Right renal pelvis (tissue), 4 donors: ENCODE data around the gene CFAP57. TPM values are rescaled to one million over a fixed set of nuclear protein-coding genes. Genes with fewer than 3 reads are reported as not detected.
A peak's percentile ranks its signal among the peaks of the same experiment; 100 is the strongest.
"Not testable (repeated sequence)": the region's sequence is repeated elsewhere in the genome, so short reads cannot be mapped to it uniquely, and the experiment has no call there.

ENCODE experiments used
- DNase-seq, 4 donors: peaks; one replicate each; pipeline ENCODE4 v3.0.0-alpha.2; 2013; ENCODE audit warnings: low read depth in 4 of 4, low spot score in 3 of 4, missing footprints in 1 of 4
- polyA plus RNA-seq, 4 donors: library from polyadenylated mRNA; unstranded; fragments of 120-200 nt; gene quantifications; one replicate each; pipeline ENCODE4 v1.2.1, GENCODE V29; 2013; ENCODE audit not compliant: insufficient read length in 4 of 4

The CFAP57 gene
- polyA plus RNA-seq, 4 donors = 2.9 to 4.1 (median 3.6) TPM

DNA sequence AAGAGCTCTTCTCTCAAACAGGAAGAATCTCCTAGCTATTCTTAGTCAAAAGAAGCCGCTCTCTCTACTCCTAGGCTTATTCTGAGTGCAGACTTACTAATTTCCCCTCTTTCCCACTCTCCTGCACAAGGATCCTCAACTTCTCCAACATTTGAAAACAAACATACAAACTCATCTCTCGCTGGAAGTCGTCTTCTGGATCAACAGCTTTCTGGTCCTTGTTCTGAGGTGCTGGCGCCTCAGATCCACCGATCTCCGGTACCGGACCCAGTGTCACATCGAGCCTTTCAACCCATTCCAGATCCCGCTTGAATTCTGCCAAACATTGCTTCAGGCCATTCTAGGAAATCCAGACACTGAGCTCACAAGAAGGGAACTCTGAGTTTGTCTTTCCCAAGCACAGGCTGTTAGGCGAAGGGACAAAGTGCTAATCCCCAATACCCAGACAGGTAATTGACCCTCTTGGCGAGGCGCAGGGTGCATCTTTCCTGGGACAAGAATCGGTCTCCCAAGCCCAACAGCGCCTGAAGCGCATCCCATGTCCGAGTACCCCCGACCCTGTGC is 736 bp upstream of the CFAP57 start:
- DNase-seq = no peak

DNA sequence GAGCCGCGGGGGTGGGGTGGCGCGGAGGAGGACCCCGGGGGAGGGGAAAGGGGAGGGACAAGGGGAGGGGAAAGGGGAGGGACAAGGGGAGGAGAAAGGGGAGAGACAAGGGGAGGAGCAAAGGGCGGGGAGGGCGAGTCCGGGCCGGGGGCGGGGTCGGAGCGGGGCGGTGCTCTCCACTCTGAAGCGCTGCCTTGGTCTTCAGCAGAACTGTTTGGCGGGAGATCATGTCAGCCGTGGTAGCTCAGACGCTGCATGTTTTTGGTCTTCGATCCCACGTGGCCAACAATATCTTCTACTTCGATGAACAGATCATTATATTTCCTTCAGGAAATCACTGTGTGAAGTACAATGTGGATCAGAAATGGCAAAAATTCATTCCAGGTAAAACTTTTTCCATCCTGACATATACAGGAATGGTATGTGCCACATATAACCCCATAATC is 420 bp downstream of the CFAP57 start:
- DNase-seq = peak in 2 of 4 donors; percentile 70 to 77

DNA sequence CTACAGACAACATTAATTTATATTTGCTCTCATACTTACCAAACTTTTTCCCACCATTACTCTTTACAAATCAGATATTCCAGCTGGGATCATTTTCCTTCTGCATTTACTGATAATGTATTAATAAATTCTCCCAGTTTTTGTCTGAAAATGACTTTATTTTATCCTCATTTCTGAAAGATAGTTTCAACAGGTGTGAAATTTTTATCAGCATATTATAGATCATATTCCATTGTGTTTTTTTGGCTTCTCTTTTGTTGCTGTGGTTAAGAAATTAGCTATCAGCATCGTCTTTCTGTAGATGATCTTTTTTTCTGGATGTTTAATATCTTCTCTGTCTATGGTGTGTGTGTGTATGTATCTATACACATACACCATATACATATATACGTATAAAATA is 2.7 kb downstream of the CFAP57 start:
- DNase-seq = no peak

DNA sequence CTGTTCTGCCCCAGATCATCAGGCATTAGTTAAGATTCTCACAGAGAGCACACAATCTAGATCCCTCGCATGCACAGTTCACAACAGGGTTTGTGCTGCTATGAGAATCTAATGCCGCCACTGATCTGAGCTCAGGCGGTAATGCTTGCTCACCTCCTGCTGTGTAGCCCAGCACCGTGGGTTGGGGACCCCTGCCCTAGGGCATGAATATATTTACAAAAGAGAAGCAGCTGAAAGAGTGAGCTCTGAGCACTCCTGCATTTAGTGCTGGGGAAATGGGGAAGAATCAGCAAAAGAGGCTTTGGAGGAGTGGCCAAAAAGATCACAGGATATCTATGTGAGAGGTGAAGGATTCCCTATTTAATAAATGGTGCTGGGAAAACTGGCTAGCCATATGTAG is 5.6 kb downstream of the CFAP57 start:
- DNase-seq = no peak

DNA sequence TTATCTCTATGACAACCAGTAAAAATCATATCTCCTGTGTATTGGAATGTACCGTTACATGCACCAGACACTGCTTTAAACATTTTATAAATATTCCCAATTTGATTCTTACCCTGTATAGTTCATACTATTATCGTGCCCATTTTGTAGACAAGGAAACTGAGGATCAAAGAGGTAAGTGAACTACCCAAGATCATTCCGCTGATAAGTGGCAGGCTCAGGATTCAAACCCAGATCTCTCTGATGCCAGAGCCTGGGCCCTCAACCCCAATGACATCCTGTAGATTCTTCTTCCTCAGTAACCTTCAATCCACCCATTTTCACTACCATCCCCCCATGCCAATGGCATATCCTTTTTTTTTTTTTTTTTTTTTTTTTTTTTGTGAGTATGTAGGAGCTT is 12.3 kb downstream of the CFAP57 start:
- DNase-seq = no peak

DNA sequence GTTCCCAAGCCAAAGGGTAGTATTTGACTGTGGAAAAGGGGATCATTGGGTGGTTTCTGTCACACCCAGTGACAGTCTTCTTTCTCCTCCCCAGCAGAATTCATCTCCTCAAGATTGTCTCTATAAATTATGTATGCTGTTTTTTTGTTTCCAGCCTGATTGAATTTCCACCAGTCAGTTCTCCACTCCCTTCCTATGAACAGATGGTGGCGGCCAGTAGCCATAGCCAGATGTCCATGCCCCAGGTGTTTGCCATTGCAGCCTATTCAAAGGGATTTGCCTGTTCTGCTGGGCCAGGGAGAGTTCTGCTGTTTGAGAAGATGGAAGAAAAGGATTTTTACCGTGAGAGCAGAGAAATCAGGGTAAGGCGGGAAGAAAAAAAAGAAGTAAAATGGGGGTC is 12.9 kb downstream of the CFAP57 start:
- DNase-seq = no peak

DNA sequence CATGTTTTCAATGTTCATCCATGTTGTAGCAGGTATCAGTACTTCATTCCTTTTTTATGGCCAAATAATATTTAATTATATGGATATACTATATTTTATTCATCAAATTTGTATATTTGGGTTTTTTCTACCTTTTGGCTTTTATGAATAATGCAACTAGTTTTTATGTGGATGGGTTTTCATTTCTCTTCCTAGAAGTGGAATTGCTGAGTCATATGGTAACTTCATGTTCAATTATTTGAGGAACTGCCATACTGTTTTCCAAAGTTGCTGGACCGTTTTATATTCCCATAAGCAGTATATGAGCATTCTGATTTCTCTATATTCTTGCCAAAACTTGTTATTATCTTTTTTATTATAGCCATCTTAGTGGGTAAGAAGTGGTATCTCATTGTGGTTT is 16.0 kb downstream of the CFAP57 start:
- no peak for DNase-seq

DNA sequence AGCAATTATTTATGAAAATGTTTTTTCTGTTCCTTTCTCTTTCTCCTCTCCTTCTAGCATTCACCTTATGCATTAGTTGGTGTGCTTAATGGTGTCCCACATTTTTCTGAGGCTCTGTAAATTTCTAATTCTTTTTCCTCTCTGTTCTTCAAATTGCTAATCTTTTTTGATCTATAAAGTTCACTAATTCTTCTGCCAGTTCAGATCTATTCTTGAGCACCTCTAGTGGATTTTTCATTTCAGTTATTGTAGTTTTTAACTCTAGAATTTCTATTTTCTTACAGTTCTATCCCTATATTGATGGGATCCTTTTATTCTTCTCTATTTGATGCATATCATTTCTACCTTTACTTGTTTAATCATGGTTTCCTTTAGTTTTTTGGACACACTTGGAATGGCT is 22.4 kb downstream of the CFAP57 start:
- no peak for DNase-seq

DNA sequence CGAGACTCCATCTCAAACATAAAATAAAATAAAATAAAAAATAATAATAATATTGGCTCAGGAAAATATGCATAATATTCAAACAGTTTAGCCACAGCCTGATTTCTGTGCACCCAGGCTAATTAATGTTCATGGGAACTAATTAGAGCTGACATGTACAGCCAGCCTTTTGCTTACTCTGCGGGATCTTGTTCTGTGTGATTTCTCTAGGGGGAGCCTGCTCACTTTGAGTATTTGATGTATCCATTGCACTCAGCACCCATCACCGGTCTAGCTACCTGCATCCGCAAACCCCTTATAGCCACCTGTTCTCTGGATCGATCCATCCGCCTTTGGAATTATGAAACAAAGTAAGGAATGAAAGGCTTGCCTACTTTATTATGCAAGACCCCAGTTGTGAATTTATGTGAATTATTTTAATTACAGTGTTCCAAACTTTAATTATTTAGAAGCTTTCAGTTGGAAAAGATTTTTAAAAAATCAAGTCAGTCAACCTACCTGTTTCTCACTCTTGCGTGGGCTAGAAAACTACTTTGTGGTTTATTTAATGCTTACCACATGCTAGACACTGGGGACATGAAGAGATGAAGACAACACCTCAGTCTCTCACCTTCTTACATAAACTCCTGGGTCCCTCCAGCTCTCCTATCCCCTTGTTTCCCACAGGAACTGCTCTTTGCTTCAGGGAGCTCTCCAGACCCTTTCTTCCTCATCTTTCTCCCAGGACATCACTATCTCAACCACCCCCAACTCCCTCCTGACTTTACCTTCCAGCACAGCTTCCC is 25.4 kb downstream of the CFAP57 start:
- no peak for DNase-seq

DNA sequence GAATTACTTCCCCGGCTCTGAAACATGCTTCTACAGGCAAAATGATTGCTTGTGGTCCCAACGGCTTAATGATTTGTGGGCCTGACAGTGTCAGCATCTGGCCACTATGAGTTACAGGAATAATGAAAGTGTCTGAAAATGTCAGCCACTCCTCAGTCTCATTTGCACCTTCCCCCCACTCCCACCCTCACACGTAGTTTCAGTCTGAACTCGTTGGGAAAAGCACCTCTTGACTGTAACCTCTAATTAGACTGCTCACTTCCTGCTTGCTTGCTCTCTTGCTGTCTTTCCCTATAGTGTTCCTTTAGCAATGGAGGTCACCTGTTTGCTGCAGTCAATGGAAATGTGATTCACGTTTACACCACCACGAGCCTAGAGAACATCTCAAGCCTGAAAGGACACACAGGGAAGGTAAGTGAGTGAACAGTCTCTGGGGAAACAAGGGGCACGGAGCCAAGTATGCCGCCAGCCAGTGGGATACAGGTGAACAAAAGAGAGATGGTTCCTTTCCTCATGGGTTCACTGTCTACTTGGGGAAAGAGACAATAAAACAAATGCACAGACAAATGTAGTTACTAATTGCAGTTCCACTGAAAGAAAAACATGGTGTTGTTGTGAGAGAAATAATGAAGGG is 27.1 kb downstream of the CFAP57 start:
- no peak for DNase-seq

DNA sequence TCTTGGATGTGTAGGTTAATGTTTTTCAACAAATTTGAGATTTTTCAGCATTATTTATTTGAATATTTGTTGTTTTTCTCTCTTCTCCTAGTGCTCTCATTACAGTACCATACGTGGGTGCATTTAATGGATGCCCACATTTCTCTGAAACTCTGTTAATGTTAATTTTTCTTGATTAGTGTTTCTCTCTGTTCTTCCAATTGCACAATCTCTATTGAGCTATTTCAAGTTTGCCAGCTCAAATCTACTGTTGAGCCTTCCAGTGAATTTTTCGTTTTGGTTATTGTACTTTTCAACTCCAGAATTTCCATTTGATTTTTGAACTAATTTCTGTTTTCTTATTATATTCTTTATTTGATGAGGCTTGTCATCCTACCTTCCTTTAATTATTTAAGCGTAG is 31.7 kb downstream of the CFAP57 start:
- DNase-seq = no peak

DNA sequence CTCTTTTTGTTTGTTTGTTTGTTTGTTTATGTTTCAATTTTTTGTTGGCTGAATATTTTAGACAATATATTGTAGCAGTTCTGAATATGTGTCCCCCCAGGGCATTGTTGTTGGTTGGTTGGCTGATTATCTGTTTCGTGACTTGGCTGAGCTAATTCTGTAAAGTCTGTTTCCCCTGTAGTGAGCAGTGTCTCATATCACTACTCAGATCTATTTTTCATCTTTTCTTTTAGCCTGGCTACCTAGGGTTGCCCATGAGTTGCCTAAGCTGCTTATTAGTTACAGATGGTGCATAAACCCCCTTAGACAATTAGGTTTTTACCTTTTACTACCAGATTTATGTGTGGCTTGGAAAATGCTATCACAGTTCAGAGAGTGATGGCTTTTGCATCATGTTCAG is 32.3 kb downstream of the CFAP57 start:
- DNase-seq = no peak

DNA sequence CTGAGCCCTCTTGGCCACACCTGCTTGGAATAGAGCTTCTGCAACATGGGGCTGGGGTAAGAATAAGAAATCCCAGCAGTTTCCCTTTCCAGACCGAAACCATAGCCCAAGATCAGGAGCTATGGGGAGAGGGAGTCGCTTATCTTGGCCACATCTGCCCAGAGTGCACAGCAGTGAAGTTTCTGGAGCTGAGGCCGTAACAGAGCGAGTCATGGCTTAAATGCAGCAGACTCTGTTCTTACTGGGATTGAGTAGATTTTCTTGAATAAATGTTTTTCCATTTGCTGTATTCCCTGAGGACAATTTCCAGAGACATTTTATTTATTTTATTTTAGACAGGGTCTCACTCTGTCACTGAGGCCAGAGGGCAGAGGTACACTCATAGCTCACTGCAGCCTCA is 33.5 kb downstream of the CFAP57 start:
- DNase-seq = no peak

DNA sequence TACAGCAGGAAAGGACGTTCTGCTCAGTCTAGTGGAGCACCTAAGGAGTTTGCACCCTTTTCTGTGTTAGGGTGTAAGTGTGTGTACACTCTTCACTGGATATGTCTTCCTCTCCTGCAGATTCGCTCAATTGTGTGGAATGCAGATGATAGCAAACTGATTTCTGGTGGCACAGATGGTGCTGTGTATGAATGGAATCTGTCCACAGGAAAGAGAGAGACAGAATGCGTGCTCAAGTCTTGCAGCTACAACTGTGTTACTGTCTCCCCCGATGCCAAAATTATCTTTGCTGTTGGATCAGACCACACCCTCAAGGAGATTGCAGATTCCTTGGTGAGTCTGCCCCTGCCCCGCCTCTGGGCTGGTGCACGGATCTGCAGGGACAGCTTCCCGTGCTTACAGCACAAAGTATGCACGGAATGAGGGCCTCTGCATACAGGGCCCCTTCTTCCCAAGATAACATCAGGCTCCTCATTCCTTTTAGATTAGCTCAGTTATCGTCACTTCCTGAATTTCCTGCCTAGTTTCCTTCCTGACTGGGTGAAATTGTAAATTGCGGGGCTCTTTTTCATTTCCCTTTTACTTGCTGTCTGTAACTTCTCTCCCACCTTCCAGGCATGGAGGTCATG is 34.6 kb downstream of the CFAP57 start:
- peak; percentile 7 to 47 (median 34) for DNase-seq

DNA sequence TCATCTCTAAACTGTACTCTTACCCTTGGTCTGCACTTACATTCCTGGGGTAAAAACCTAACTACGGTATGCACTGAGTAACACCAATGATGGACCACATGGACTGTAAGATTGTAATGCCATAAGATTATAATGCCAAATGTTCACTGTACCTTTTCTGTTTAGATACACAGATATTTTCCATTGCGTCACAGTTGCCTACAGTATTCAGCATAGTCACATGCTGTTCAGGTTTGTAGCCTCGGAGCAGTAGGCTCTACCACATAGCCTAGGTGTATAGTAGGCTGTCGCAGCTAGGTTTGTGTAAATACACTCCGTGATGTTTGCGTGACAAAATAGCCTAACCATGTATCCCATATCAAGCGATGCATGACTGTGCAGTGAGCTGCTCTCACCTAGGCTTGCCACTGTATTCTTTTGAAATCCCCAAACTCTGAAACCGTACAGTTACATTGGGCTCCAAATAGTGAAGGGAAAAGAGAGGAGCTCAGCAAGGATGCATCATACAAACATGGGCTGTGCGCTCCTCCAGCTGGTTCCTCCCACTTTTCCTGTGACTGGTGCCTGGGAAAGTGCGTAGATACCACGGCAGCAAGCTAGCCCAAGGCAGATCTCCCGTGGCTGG is 35.2 kb downstream of the CFAP57 start:
- DNase-seq = no peak

DNA sequence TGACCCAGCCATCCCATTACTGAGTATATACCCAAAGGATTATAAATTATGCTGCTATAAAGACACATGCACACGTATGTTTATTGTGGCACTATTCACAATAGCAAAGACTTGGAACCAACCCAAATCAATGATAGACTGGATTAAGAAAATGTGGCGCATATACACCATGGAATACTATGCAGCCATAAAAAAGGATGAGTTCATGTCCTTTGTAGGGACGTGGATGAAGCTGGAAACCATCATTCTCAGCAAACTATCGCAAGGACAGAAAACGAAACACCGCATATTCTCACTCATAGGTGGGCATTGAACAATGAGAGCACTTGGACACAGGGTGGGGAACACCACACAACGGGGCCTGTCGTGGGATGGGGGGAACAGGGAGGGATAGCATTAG is 36.1 kb downstream of the CFAP57 start:
- DNase-seq = not testable (repeated sequence)

DNA sequence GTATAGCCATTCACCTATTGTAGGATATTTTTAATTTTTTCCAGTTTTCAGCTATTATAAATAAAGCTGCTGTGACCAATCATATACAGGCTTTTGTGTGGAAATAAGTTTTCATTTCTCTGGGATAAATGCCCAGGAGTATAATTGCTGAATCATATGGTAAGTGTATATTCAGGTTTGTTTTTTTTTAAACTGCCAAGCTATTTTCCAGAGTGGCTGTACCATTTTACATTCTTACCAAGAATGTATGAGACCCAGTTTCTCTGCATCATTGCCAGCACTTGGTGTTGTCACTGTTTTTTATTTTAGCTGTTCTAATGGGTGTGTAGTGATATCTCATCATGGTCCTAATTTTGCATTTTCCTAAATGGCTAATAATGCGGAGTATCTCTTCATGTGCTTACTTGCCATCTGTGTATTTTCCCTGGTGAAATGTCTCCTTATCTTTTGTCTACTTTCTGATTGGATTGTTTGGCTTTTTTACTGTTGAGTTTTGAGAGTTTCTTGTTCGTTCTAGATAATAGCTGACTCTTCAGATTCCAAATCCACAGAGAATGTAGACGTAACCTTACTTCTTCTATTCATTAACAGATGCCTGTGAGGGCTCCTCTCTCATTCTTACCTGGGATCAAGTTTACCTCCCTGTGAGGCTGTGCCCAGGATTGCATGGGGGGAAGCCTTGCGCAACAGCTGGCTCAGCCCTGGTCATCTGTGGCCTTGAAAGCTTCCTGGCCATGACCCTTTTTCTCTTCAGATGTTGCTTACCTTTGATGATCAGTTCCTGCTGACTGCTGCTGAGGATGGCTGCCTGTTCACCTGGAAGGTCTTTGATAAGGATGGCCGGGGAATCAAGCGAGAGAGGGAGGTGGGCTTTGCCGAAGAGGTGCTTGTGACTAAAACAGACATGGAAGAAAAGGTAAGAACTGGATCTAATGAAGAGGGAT is 42.6 kb downstream of the CFAP57 start:
- no peak for DNase-seq

DNA sequence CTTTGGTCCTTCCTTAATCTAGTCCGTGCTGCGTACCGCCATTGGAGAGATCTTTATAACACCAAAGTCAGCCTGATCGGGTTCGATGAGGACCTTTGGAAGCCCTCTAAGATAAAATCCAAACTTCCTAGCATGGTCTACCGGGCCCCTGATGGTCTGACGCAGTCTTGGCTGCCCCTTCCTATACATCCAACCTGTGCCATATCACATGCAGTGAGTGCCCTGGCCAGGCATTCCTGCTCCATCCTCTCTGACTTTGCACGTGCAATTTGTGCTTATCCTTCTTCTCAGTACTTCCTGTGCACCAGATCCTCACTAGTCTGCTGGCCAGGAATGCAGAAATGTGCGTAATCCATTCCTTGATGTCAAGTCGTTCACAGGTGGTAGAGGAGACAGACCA is 45.6 kb downstream of the CFAP57 start:
- no peak for DNase-seq

DNA sequence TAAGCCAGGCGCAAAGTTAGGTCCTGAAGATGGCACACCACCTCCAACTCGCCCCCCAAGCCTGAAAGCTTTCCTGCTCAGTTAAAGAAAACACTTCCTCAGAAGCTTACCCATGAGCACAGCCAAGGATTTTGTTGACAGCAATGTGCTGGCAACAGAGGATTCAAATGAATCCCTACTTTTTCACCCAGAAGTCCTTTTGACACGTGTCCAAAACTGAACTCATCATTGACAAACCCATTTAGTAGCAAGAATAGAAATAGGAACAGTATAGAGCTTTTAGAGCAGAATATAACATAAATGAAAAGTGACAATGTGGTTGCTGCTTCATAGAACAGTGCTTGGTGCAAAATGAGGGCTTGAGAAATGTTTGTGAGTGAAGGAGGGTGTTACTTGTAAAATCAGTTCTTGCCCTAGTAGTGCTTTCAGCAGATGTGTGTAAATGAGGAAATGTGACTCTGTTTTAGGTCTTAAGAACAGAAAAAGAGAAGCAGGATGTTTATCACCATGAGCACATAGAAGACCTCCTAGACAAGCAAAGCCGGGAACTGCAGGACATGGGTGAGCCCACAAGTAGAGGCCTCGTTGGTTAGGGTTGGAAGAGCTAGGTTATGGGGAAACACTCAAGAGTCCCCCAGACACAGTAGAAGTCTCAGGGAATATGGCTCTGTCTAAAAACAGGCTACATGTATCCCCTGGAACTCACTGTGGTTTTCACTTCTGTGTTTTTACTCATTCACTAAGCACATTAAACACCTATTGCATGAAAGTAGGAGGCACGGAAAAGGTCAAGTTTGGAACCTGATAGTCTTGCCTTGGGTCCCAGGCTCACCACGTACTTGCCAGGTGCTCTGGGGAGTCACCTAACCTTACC is 49.0 kb downstream of the CFAP57 start:
- no peak for DNase-seq
